GM12865 (cell line): ENCODE measurements around the gene FXN.

Experiments
- DNase-seq: peaks from one replicate; pipeline ENCODE4 v3.0.0; 2010; ENCODE audit warnings: low read depth
- H3K4me3 ChIP-seq: 2 replicates; pipeline ENCODE4 v1.5.1; 2011; ENCODE audit warnings: mild to moderate bottlenecking, low read depth, low read length, control low read depth
- CTCF ChIP-seq: IDR thresholded peaks from 2 replicates; pipeline ENCODE4 v1.5.1; 2011; ENCODE audit warnings: low read length, control low read depth, low read depth, inconsistent platforms; ENCODE audit not compliant: insufficient read depth; ENCODE audit errors: missing control alignments

FXN gene

DNA sequence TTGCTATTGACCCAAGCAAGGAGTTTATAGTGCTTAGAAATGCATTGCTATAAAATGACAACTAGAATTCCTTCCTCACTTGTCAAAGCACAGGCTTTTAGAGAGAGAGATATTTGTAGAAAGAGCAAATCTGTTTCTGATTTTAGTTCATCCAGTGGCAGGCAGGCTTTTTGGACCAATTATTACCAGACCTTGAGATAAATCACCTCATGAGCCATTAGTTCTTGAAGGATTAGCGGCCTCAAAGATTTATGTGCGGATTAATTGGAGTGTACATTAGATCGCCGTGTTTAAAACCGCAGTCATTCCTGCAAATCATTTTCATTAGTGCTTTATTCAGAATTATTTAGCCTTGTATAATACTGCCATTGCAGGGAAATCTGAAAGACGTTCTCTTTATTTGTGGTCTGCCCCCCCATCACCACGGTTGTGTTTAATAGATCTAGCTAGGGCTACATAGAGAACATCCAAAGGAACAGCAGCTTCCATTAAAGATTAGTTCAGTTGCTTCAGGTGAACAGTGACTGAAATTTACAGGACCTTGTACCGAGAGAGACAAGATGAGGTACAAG, 109.7 kb downstream of the FXN start:
- H3K4me3 ChIP-seq, result no peak overlapping the region
- no peak for TF ChIP-seq CTCF
- DNase-seq, result no peak

GRCh38 chr9:69147041-69147834, 111.7 kb downstream of the FXN start:
- H3K4me3 ChIP-seq, result no peak overlapping the region
- TF ChIP-seq CTCF, result no peak
- no peak for DNase-seq

- no peak for TF ChIP-seq CTCF
Measured at GRCh38 chr9:69149321-69149807, 113.8 kb downstream of the FXN start.

More at GRCh38 chr9:69149321-69149807, 113.8 kb downstream of the FXN start:
- H3K4me3 ChIP-seq, result no peak overlapping the region
- no peak for DNase-seq
